Measurements from ENCODE around the gene AMPD3.

- TF ChIP-seq ZNF230 (CRISPR knock-in tag; IDR thresholded peaks at IDR 0.05) (no peak), SRF (IDR thresholded peaks at IDR 0.05; ENCODE audit: low read depth, low read length) (no peak)
Observed at GRCh38 chr11:10499452-10499851, 44.4 kb downstream of the AMPD3 start.

All from HepG2 (cell line).